HG02973 (cell line): ENCODE results near the gene IGFBP2.

ENCODE experiments used
- ATAC-seq: cut with Tn5 transposase; IDR thresholded peaks from one replicate; pipeline ENCODE4 v1.9.1; 2021; ENCODE audit warnings: moderate library complexity; ENCODE audit not compliant: unreplicated experiment

Gene IGFBP2

DNA sequence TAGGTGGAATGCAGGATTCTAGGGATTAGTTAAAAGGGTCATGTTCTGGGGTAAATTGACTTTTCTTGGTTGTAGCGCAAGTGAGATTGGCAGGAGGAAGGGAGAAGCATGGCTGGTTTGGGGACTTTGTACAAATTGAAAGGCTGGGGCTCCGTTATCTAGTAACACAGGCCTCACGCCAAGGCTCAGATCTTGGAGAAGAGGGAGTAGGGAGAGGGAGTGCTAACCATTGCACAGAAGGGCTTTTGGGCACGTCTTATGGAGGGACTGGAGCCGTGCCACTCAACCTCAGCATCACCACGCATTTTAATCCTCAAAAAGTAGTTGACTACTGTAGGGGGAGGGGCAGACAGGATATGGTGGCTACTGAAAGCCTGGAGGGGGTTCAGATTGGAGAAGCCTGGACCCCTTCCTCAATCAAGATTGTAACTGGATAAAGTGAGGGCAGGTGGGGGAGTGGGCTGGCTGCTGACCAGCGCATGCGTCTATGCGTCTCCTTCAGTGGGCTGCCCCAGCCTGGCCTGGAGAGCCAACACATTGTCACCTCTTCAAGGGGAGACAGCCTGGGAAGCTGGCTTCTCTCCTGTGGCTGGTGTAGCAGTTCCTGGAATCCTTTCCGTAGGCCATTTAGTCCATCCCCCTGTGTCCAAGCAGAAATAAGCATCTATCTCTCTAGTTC is 47.9 kb downstream of the IGFBP2 start:
- ATAC-seq: no peak

DNA sequence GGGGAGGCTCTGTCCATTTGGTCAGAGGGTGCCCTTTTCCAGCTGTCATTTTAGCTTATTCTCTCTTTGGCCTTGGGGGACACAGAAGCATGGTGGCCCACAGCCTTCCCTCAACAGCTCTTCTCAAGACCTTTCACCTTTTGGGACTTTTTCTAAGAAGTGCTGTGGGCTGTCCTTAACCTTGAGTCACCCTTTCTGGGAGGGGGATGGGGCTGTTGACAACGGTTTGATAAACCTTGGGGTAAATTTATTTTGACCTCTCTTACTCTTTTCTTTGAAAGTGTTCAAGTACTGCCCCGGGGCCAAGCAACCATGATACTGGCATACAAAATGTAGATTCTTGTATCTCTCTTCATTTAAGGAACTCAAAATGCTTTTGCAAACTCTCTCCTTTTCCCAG is 48.5 kb downstream of the IGFBP2 start:
- no peak for ATAC-seq

DNA sequence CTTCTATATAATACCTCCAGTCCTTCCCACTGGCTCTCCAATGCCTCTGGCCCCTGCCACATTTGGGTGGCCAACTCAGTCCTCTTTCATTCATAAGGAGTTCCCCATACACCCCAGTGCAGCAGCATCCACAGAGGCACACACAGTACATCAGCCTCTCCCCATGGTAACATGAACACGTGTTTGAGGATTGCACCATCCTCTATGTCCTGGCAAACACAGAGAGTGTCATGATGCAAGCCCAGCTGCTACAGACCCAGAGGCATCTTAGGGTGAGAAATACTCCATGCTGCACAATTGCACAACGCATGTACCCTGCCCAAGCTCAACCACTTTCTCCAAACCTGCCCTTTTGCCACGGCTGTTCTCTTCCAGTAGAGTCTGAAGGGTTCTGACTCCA is 50.6 kb downstream of the IGFBP2 start:
- no peak for ATAC-seq

DNA sequence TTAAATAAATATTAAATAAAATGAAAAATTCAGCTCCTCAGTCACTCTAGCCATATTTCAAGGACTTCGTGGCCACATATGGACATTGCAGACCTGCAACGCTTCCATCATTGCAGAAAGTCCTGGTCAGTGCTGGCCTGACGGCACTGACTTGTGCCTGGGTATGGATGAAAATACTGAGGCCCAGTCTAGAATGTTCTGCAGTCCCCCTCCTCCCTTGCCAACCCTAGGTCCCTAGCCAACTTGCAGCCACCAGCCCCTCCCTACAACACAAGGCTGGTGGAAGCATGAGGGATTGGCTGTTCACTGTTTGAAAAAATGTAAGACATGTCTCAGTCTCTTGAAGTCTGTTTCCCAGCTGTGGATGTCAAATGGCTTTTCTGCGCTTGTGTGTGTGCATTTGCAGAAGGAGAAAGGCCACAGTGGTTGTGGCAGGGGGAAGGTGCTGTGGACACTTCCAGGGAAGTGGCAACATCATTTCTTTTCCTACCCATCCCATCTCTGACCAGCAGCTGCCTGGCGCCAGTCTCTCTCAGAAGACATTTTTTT is 52.2 kb downstream of the IGFBP2 start:
- ATAC-seq: no peak

DNA sequence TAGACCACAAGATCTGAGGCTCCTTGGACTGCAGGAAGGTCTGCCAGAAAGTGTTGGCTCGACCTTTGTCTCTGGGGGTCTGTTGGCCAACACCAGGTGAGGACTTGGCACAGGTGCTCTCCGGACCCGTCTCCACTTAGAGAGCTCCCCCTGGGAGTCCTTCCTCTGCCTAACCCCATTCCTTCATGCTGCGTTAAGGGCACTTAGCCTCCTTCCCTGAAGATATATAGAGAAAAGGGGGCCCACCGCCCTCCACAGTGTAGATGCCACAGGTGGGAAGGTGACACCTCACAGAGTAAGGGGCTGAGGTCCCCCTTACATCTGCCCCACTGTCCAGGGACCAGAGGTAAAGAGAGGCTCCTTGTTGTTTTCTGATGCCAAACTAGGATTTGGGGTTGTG is 53.9 kb downstream of the IGFBP2 start:
- ATAC-seq: no peak

DNA sequence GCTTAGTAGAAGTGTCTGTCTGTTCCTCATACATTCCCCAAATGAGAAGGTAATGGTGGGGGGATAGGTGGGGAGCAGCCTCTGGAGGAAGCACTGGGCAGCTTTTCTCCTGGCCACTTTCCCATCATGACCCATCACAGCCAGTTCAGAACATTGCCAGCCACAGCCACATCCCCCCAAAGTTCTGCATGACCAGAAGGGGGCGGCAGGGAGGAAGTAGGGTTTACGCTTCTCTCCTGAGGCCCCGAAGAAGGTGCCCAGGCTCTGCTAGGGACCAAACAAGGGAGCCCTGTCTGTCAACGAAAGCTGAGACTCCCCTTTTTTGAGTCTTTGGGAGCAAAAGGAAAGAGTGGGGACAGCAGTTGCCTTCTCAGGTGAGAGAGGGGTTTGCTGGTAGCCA is 54.4 kb downstream of the IGFBP2 start:
- no peak for ATAC-seq

DNA sequence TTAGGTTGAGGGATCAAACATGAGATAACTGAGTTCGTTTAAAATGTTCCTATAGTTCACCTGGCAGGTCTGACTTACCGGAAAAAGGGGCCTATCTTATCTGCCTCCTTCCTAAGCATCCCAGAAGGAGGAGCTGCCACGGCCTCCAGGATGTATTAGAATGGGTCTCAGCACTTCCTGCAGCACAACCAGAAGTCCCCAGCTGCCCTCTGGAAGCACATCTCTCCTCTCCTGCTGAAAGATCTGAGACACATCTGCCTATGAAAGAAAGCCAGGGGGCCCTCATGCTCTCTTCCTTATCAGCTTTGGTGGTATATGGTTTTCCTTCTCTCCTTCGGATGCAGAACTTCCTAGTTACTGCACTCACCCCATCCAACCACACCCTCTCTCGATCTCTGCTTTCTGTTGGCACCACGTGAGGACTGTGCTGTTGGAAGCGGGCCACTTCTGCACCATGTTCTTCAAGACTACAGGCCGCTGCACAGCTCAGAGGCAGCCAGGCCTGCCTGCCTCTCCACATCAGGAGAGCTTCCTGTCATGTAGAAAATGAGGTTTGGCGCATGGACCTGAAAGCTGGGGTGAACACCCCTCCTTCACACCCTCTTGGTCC is 55.6 kb downstream of the IGFBP2 start:
- ATAC-seq: no peak

DNA sequence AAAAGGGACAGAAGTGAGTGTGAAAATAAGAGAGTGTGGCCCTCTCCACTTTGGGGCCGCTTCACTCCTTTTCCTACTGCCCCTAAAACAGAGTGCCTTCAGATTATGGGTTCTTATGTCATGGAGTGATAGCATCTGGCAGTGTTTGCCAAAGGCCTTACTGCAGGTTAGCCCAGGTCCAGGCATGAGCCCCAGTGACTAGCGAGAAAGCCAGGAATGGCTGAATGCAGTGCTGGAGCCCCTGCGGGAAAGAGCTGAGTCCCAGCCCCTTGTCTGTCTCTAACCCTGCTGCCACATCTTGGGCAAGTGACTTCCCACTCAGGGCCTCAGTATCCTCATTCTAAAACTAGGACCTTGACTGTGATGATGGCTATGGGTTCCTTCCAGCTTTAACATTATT is 56.2 kb downstream of the IGFBP2 start:
- no peak for ATAC-seq

DNA sequence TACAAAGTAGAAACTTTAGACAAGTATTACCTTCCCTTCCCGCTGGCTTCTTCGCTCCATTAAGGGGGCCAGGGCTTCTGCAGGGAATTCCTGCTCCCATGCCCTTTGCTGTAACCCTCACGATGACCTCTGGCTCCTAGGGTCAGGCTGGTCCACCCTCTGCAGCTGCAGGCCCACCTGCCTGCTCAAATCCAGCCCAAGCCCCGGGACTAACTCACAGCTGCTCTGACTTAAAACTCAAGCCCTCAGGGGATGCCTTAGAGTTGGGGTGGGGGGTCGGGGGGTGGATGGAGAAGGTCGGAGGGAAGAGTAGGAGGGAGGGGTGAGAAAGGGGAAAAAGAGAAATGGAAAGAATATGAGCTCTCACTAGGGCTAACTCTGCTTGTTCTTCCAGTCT is 57.2 kb downstream of the IGFBP2 start:
- no peak for ATAC-seq

DNA sequence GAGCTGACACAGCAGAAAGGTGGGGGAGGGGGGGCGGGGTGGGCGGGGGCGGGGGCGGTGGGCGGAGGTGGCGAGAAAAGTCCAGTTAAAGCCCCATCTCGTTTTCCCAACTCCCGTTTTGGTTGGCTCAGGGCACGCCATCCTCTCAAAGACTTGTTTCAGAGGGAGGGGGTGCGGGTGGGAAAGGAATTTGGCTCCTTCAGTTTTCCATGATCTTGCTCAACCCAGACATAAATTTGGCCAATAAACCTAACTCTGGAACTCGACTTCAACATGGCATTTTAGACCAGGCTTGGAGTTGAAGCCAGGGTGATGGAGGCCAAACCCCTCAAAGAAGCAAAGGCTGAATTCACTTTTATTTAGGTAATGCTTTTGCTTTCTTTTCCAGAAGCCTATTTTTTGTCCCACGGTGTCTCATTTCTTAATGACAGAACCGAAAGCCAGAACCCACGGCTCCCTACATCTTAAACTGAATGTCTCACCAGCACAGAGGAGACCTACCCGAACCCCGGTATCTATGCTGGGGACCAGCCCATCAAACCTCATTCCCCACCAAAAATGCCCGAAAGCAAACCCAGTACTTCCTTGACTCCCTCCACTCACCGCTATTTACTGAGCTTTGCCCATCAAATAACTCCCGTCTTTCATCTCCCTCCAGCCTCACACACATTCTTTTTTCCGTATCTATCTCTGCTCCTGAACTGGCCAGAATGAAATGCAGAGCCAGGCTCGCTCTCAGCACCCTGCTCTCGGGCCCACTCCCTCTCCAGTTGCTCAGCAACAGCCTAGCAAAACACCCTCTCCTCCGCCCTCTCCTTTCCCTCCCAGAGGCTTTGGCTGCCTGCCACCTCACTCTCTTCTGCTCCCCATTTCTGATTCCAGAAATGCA is 57.9 kb downstream of the IGFBP2 start:
- no peak for ATAC-seq

DNA sequence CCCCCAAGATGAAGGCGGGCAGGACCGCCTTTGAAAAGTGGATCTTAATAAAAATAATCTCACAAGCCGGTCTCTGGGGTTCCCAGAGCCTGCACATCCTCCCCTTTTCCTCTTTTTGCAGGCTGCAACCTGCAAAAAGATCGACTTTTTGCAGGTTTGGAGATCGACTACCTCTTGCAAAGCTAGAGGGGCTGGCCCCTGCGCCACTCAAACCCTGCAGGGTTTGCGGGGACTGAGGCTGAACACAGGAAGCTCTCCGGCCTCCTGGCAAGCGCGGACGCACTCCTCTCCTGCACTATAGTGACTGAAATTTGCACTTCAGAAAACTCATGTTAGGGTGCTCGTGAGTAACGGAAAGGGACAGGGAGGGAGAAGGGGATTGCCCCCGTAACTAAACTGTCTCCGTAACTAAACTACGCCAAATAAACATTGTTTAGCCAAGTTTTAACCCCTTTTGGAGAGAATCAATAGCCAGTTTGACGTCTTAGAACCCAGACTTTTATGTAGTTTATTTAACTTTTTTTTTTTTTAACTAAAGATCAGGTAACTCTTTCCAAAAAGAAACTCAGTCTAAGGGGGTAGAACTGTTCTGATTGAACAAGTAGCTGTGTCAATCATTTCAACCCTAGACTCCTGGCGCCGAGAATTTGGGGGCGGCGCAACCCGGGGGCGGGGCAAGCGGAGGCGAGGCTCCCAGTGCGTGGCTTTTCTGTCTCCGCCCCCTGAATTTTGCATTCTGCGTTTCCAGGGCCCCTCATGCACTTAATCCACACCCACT is 59.6 kb downstream of the IGFBP2 start:
- ATAC-seq: no peak

DNA sequence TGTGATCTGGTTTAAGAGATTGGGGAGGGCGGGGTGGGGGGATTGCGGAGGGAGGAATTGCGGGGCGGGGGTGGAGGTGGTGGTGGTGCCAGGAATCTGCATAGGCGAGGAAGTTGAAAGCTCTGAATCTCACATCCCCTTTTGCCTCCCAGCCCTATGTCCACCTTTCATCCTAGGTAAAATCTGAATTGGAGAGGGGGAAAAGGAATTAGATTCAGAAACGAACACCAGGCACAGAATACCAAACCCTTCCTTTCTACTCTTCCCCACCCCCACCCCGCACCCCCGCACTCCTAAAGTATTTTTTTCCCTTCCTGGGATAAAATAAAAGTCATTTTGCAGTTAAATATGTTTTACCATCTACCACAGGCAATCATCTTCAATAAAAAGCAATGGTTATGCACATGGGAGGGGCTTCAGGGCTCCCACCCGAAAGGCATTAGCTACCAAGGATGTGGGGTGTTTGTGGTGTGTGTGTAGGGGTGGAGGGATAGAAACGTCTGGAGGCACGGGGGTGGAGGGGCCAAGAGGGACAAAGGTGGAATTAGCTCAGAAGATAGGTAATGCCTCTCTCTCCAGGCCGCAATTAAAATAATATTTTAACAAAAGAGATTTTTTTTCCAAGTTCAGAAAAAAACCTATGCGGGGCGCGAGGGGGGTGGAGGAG is 60.3 kb downstream of the IGFBP2 start:
- no peak for ATAC-seq

DNA sequence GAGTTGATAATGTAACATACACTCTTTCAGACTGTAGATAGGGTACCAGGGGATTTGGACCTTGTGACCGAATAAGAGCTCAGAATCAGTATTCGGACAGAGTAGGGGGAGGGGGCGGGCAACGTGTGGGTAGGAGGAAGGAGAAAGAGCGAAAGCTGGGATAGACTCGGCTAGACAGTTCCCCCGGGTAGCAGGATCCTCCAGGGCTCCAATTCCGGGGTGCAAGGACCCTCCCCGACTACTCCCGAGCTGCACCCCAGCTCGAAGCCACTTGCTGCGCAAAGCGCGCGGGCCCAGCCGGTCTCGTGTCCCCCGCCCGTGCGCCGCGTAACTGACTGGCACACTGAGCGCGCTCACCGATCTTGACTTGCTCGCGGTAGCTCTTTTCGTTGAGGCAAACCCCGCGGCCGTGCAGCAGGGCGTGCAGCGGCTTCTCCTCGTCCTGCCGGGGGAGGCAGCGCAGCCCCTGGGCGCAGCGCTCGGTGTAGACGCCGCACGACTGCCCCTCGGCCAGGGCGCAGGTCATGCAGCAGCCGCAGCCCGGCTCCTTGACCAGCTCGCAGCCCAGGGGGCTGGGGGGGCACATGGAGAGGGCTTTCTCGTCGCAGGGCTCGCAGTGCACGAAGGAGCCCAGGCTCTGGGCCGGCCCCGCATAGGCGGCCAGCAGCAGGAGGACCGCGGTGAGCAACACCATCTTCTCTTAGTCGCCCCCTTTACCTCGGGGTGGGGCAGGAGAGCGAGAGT is 61.0 kb downstream of the IGFBP2 start:
- ATAC-seq: no peak

DNA sequence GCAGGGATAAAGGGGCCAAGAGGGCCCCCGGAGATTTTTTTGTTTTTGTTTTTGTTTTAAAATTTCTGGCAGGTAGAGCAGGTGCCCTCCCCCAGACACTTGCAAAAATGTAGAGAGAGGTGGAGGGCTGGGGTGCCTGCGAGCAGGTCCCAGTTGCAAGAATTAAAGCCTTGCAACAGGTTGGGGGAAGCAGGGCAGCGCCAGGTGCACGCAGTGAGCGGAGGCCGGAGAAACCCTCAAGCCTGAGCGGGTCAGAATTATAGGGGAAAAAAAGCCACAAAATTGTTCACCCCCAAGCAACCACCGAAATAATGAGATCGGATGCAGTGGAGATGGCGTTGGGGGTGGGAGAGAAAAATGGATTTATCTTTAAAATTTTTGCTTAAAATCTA is 61.6 kb downstream of the IGFBP2 start:
- no peak for ATAC-seq

DNA sequence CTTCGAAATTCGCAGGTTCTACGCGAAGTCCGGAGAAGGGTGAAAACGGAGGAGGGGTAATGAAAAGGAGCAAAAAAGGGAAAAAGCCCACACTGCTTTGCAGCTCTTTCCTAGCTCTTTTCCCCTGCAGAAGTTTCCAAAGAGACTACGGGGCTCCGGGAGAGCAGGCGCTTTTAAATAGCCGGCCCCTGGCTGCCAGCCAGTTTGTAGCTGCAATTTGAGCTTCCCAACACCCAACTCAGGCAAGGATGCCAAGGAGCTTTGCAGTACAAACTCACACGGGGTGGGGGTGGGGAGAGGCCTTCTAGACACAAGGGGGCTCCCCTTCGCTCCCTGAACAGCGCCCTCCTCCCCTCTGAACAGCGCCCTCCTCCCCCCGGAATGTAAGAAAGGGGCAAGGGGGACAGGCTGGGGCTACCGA is 62.2 kb downstream of the IGFBP2 start, which contains the start of gene IGFBP5:
TSS of gene IGFBP5 (minus strand) at position 149 of the 421 bp plus-strand sequence. CDS start 774 bp downstream, outside the sequence.
- ATAC-seq: no peak

DNA sequence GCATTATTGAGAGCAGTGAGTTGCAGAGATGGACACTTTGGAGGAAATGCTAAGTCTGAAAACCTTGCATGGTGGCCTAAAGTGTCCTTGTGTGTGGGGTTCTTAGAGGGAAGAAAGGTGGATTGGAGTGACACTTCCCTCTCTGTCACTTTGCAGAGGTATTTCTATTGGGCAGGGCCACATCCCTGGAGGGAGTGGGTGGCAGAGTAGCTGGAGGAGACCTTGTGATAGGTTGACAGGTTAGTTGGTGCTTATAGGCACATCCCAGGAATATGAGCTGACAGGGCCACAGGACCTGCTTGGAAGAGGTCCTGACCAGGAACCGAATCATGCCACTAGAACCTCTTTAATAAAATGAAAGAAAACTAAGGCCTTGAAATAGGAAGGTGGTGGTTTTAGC is 63.1 kb downstream of the IGFBP2 start:
- ATAC-seq: no peak

DNA sequence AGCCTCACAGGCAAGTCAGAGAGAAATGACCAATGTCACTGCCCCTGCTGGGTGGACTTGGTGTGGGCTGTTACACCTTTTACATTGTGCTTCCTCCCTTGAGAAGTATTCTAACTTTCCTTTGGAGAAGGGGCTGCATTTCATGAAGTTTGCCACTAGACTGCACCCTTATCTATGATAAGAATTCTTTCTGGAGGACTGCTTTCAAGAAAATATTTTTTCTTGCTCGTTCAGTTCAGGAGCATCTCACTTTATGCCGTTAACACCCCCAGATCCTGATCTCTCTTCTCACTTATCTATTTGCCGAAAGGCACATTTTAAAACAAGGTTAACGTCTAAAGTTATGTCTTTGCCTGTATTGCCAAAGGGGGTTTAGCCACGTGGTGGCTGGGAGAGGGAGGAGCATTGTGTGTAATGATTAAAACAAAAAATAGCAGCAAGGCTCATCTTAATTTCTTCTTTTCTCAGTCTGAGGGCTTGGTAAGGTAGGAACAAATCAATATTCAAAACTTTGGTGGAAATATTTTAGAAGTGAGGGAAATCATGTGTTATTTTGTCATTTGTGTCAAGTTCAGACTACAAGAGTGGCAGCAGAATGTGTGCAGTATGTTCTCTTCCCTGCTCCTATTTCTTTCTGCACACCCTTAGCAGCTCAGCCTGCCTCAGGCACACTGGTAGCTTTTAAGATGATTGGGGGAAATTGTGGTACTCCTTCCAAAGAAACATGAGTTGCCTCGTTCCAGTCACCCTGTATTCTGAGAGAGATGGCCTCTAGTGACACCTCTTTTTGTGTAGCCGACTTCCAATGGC is 63.7 kb downstream of the IGFBP2 start:
- no peak for ATAC-seq

DNA sequence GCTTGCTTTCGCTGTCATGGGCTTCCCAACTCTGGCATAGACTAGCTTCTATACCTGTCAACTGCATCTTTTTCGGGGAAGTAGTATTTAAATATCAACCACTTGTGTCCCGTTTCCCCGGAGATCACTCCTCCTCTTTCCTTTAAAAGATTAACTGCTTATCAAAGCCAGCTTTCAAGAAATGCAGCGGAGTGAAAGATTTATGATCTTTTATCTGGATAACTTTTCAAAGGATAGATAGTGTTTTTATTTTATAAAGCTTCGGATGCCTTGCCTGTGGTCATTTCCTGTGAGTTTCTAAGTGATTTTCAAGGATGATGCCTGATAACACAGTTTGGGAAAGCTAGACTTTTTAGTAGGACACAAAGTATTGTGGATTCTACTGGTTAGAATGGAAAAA is 65.1 kb downstream of the IGFBP2 start:
- ATAC-seq: no peak

DNA sequence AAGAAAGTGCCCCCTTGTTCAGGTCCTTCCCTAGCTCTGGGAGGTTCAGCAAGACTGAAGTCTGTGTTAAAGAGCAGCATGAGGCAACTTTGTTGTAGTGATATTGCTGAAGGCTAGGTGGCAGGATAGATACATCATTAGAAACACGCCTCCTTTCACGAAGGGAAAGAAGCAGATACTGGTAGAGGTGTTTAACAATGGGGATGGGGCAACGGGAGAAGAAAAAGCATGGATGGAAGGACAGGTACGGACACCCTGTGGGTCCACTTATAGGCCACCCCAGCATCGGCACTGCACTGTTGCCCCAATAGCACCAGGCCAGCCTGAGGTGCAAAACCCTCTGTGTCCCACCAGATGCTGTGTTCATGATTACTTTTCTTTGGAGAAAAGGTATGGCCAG is 65.7 kb downstream of the IGFBP2 start:
- ATAC-seq: peak; percentile 67
